ENCODE measurements around the gene INPP5K.

Gene INPP5K

GRCh38 chr17:1560101-1560857 lies 43.9 kb upstream of the INPP5K start:
- no peak overlapping the region for H3K4me3 ChIP-seq (ENCODE audit: low read depth, low read length)
- TF ChIP-seq CTCF (IDR thresholded peaks at IDR 0.05; ENCODE audit: borderline replicate concordance, insufficient read depth, low read depth, low read length), result no peak

GRCh38 chr17:1559047-1560043 lies 42.9 kb upstream of the INPP5K start:
- no peak for TF ChIP-seq CTCF (IDR thresholded peaks at IDR 0.05; ENCODE audit: borderline replicate concordance, insufficient read depth, low read depth, low read length)
- no peak overlapping the region for H3K4me3 ChIP-seq (ENCODE audit: low read depth, low read length)

- no peak for TF ChIP-seq CTCF (IDR thresholded peaks at IDR 0.05; ENCODE audit: borderline replicate concordance, insufficient read depth, low read depth, low read length)
- no peak overlapping the region for H3K4me3 ChIP-seq (ENCODE audit: low read depth, low read length)
Measured at GRCh38 chr17:1558401-1558800, 42.0 kb upstream of the INPP5K start.

DNA sequence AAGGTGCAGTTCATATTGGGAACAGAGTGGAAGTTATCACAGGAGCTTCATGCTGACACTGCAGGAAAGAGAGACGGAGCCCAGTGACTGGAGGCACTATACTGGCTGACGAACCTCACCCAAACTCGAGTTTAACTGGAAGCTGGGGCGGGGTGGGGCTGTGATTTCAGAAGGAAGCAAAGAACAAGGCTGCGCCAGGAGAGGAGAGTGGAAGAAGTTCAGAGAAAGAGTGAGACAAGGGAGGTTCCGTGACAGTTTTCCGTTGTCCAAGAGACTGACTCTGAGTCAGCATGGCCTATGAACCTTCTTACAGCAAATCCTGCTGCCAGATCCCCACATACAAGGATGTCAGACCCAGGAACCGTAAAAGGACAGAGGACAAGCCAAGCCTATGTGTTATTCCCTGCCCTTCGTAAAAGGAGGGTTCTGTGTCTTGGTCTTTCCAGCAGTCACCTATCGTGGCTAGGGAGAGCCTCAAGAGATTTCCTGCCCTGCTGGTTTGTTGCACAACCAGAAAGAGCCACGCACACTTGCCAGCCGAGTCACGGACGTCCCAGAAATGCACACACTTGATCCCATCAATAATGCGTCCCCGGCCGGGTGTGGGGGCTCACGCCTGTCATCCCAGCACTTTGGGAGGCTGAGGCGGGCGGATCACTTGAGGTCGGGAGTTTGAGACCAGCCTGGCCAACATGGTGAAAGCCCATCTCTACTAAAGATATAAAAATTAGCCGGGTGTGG lies 41.1 kb upstream of the INPP5K start:
- TF ChIP-seq CTCF (IDR thresholded peaks at IDR 0.05; ENCODE audit: borderline replicate concordance, insufficient read depth, low read depth, low read length), result no peak
- no peak overlapping the region for H3K4me3 ChIP-seq (ENCODE audit: low read depth, low read length)

- no peak overlapping the region for H3K4me3 ChIP-seq (ENCODE audit: low read depth, low read length)
- TF ChIP-seq CTCF (IDR thresholded peaks at IDR 0.05; ENCODE audit: borderline replicate concordance, insufficient read depth, low read depth, low read length), result no peak
Measured at GRCh38 chr17:1555651-1556471, 39.4 kb upstream of the INPP5K start.

All from GM12875 (cell line).